Choroid plexus epithelial cell (primary cell): ENCODE data around the gene UBE2O.

Experiments
- DNase-seq: peaks from one replicate; pipeline ENCODE4 v3.0.0-alpha.2; 2010; ENCODE audit warnings: low read depth
- H3K4me3 ChIP-seq: 2 replicates; pipeline ENCODE4 v1.5.1; 2011; ENCODE audit warnings: low read depth, mild to moderate bottlenecking, control low read depth, low read length, moderate library complexity
- TF ChIP-seq, protein P1 (sequence below): conservative IDR thresholded peaks from 2 replicates; pipeline ENCODE4 v1.5.1; 2011; ENCODE audit warnings: low read depth, mild to moderate bottlenecking, control low read depth, inconsistent platforms, low read length, moderate library complexity

Gene UBE2O

DNA sequence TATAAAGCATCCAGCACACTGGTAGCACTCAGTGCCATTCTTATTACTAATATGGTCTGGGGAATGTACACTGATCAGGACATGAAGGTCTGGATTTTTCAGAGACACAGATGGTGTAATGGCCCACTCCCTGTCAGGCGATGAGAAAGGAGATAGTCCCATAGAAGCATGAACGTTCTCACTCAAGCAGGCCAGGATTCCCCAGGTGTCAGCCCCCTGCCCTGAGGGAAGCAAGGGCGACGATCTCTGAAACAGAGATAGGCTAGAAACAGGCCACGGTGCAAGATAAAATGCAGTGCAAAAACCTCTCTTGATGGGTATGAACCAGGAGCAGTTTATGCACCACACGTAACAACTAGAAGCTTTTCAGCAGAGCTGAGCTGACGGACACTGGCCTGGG lies 109.8 kb downstream of the UBE2O start:
- DNase-seq: no peak
- no peak overlapping the region for H3K4me3 ChIP-seq
- TF ChIP-seq, protein P1, sequence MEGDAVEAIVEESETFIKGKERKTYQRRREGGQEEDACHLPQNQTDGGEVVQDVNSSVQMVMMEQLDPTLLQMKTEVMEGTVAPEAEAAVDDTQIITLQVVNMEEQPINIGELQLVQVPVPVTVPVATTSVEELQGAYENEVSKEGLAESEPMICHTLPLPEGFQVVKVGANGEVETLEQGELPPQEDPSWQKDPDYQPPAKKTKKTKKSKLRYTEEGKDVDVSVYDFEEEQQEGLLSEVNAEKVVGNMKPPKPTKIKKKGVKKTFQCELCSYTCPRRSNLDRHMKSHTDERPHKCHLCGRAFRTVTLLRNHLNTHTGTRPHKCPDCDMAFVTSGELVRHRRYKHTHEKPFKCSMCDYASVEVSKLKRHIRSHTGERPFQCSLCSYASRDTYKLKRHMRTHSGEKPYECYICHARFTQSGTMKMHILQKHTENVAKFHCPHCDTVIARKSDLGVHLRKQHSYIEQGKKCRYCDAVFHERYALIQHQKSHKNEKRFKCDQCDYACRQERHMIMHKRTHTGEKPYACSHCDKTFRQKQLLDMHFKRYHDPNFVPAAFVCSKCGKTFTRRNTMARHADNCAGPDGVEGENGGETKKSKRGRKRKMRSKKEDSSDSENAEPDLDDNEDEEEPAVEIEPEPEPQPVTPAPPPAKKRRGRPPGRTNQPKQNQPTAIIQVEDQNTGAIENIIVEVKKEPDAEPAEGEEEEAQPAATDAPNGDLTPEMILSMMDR: no peak

DNA sequence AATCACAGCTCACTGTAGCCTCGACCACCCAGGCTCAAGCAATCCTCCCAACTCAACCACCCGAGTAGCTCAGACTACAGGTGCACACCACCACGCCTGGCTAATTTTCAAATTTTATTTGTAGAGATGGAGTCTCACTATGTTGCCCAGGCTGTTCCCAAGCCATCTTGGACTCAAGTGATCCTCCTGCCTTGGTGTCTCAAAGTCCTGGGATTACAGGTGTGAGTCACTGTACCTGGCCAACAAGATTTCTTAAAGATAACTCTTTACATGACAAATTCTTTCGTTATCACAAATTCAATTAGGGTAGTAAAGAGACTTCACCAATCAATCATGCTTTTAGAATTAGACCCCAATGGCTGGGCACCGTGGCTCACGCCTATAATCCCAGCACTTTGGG lies 111.7 kb downstream of the UBE2O start:
- no peak overlapping the region for H3K4me3 ChIP-seq
- TF ChIP-seq, protein P1: no peak

More for the DNA sequence above, 111.7 kb downstream of the UBE2O start:
- DNase-seq: no peak
